Neural cell (in vitro differentiated cells): ENCODE results near the gene XIAP.
A peak's percentile ranks its signal among the peaks of the same experiment; 100 is the strongest.

ENCODE experiments used
- CTCF ChIP-seq: fragments of 450-650 bp; IDR thresholded peaks from 2 replicates; pipeline ENCODE4 v1.5.1; 2014; ENCODE audit warnings: antibody characterized with exemption, mild to moderate bottlenecking, moderate library complexity; ENCODE audit not compliant: poor library complexity, severe bottlenecking
- POLR2AphosphoS5 ChIP-seq: IDR thresholded peaks from 2 replicates; pipeline ENCODE4 v1.6.1; 2012
- REST ChIP-seq: IDR thresholded peaks from 2 replicates; pipeline ENCODE4 v1.6.1; 2012; ENCODE audit warnings: borderline replicate concordance
- SMC3 ChIP-seq: fragments of 450-650 bp; conservative IDR thresholded peaks from 2 replicates; pipeline ENCODE4 v1.6.1; 2014; ENCODE audit warnings: antibody characterized with exemption, mild to moderate bottlenecking, moderate library complexity; ENCODE audit not compliant: poor library complexity

DNA sequence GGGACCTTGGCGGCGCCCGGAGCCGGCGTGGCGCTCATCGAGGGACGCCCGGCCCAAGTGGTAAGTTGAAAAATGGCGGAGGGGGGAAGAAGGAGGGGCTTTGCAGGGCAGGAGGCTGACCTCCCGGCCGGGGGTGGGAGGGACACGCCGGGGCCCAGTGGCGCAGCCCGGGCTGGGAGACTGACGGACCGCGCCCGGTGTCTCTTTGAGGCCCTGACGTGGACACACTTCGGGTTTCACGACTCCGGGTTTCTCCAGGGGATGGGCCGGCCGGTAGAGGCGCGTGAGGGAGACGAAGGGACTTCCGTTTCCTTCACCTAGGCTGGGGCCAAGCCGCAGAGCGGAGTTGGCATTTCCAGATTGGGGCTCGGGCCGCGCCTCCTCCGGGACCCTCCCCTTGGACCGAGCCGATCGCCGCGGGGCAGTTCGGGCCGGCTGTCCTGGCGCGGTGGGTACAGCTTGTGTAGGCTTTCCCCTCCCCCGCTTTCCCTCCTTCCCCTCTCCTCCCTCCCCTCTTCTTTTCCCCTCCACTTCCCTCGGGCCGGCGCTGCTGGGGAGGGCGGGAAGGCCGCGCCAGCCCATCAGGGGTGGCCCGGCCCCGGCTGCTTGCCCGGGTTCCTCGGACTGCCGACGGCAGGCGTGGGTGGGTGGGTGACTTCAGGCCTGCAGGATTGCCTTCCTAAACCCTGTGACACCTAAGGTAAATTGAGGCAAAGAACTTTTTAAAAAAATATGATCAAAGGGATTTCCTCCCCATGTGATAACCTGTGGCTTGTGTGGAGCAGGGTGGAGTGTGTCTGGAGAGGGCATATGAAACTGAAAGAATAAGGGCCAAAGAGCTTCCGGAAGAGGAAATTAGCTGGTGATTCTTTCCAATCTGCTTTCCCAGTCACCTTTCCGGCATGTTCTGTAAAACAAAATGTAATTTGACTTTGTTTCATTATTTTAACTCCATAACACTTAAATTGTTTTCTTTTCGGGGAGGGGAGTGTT, at the start of gene XIAP:
- TF ChIP-seq CTCF (no peak), REST (no peak), SMC3 (no peak), POLR2AphosphoS5 (peak; percentile 15)
